ENCODE data around the gene AKR1C2.

DNA sequence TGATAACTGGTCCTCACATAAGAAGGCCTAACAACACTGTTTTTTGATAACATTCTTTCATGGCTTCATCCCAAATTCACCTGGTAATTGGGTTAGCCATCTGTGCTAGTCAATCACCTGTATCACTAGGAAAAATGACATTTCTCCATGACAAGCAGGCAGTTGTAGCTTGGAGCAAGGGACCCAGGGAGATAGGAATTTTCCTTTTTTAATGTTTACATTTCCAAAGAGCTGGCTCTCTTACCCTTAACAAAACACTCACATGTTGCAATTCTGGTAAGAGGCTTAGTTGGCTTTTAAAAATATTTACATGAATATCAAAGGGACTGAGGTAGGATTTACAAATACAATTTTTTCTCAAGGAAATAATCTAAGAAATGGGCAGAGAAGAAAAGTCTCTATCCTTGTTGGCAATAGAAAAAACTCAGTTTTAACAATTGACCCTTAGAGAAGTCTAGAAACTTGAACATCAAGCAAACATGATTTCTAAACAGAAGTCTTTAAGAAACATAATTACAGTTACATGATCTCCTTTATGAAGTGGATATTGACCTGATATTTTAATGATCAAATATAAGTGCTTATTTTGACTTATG lies 56.5 kb downstream of the AKR1C2 start:
- TF ChIP-seq, protein P1, sequence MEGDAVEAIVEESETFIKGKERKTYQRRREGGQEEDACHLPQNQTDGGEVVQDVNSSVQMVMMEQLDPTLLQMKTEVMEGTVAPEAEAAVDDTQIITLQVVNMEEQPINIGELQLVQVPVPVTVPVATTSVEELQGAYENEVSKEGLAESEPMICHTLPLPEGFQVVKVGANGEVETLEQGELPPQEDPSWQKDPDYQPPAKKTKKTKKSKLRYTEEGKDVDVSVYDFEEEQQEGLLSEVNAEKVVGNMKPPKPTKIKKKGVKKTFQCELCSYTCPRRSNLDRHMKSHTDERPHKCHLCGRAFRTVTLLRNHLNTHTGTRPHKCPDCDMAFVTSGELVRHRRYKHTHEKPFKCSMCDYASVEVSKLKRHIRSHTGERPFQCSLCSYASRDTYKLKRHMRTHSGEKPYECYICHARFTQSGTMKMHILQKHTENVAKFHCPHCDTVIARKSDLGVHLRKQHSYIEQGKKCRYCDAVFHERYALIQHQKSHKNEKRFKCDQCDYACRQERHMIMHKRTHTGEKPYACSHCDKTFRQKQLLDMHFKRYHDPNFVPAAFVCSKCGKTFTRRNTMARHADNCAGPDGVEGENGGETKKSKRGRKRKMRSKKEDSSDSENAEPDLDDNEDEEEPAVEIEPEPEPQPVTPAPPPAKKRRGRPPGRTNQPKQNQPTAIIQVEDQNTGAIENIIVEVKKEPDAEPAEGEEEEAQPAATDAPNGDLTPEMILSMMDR (IDR thresholded peaks at IDR 0.05; ENCODE audit: poor library complexity), result no peak
- TF ChIP-seq EZH2 (IDR thresholded peaks at IDR 0.05; ENCODE audit: borderline replicate concordance) (no peak), EZH2phosphoT487 (IDR thresholded peaks at IDR 0.05; ENCODE audit: low read depth, severe bottlenecking, unreplicated experiment) (no peak)
